ENCODE results near the gene KCTD20.

DNA sequence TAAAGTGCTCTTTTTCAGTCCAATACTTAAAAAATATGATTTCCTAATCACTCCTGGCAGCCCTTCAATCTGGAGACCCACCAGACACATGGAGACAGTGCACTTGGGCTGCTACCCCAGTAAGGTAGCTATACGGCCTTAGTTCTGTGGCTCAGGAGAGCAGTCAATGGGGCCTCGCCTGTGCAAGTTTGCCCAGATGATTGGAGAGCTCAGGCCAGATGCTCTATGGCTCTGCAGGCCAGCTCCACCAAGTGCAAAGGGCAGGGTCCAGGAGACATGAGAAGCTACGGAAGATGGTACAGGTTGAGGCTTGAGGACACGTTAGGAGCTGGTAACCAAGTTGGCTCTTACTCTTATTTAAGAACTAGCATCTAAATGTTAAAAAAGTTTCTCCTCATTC, 73.8 kb downstream of the KCTD20 start:
- TF ChIP-seq, protein P1, sequence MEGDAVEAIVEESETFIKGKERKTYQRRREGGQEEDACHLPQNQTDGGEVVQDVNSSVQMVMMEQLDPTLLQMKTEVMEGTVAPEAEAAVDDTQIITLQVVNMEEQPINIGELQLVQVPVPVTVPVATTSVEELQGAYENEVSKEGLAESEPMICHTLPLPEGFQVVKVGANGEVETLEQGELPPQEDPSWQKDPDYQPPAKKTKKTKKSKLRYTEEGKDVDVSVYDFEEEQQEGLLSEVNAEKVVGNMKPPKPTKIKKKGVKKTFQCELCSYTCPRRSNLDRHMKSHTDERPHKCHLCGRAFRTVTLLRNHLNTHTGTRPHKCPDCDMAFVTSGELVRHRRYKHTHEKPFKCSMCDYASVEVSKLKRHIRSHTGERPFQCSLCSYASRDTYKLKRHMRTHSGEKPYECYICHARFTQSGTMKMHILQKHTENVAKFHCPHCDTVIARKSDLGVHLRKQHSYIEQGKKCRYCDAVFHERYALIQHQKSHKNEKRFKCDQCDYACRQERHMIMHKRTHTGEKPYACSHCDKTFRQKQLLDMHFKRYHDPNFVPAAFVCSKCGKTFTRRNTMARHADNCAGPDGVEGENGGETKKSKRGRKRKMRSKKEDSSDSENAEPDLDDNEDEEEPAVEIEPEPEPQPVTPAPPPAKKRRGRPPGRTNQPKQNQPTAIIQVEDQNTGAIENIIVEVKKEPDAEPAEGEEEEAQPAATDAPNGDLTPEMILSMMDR (IDR thresholded peaks at IDR 0.05) = no peak
- TF ChIP-seq POLR2A (IDR thresholded peaks at IDR 0.05) = no peak
